Cardiac septum (tissue), 1 donor: ENCODE data around the gene HIP1. TPM values are rescaled to one million over a fixed set of nuclear protein-coding genes. Genes with fewer than 3 reads are reported as not detected.
"Not testable (repeated sequence)": the region's sequence is repeated elsewhere in the genome, so short reads cannot be mapped to it uniquely, and the experiment has no call there.

Source experiments
- DNase-seq: peaks from one replicate; pipeline ENCODE4 v3.0.0-alpha.2; 2020; ENCODE audit warnings: low spot score
- intact Hi-C: fragments of 100-400 bp; cut with DNase I; formaldehyde crosslinking; loops from one replicate; pipeline ENCODE4 v1.14.0; 2022
- total RNA-seq: library from RNA; stranded (reverse); fragmentation: NEBNext Ultra II Directional; extraction: Animal tissue kit (Norgen Biotek cat#: 25700); gene quantifications from one replicate; pipeline ENCODE4 v1.2.1, GENCODE V29; 2021
- donor health status: DM: no; HTN: no; CAD: no.

HIP1 gene
- total RNA-seq, 1 donor from 2014 or later: 24.7 TPM

- intact Hi-C loops: loop anchor here (10.0 kb wide), 1 partner anchor 94 kb away; no protein-coding TSS in a partner anchor
- DNase-seq: no peak
Observed at GRCh38 chr7:75629044-75629443, 109.7 kb downstream of the HIP1 start.

GRCh38 chr7:75628055-75628454 lies 110.7 kb downstream of the HIP1 start:
- no peak for DNase-seq
- intact Hi-C loops: loop anchor here (10.0 kb wide), 1 partner anchor 93 kb away; no protein-coding TSS in a partner anchor

- no peak for DNase-seq
- intact Hi-C loops: loop anchor here (10.0 kb wide), 1 partner anchor 92 kb away; no protein-coding TSS in a partner anchor
Observed at GRCh38 chr7:75626954-75627353, 111.8 kb downstream of the HIP1 start.

GRCh38 chr7:75625868-75626267 lies 112.9 kb downstream of the HIP1 start:
- intact Hi-C loops: loop anchor here (10.0 kb wide), 1 partner anchor 91 kb away; no protein-coding TSS in a partner anchor
- no peak for DNase-seq

- peak; percentile 90 for DNase-seq
- intact Hi-C loops: loop anchor here (10.0 kb wide), 1 partner anchor 89 kb away; no protein-coding TSS in a partner anchor
Observed at GRCh38 chr7:75624134-75624832, 114.5 kb downstream of the HIP1 start.

- intact Hi-C loops: loop anchor here (10.0 kb wide), 1 partner anchor 89 kb away; no protein-coding TSS in a partner anchor
- DNase-seq: no peak
Observed at GRCh38 chr7:75623390-75624133, 115.2 kb downstream of the HIP1 start.

GRCh38 chr7:75621124-75621523 lies 117.6 kb downstream of the HIP1 start:
- DNase-seq: no peak
- intact Hi-C loops: loop anchor here (10.0 kb wide), 1 partner anchor 86 kb away; no protein-coding TSS in a partner anchor

GRCh38 chr7:75619636-75620035 lies 119.1 kb downstream of the HIP1 start:
- no peak for DNase-seq
- intact Hi-C loops: loop anchor here (10.0 kb wide), 1 partner anchor 85 kb away; no protein-coding TSS in a partner anchor

GRCh38 chr7:75617634-75618234 lies 121.0 kb downstream of the HIP1 start:
- intact Hi-C loops: no loop called here
- DNase-seq: peak; percentile 93

- no peak for DNase-seq
- intact Hi-C loops: no loop called here
Observed at GRCh38 chr7:75616421-75617167, 122.1 kb downstream of the HIP1 start.

GRCh38 chr7:75614401-75614800 lies 124.3 kb downstream of the HIP1 start:
- intact Hi-C loops: loop anchor here (5.0 kb wide), 1 partner anchor 38 kb away; no protein-coding TSS in a partner anchor
- DNase-seq: no peak

- no peak for DNase-seq
- intact Hi-C loops: loop anchor here (5.0 kb wide), 1 partner anchor 39 kb away; no protein-coding TSS in a partner anchor
Observed at GRCh38 chr7:75613351-75613750, 125.4 kb downstream of the HIP1 start.

GRCh38 chr7:75611557-75612178 lies 127.1 kb downstream of the HIP1 start:
- intact Hi-C loops: loop anchor here (5.0 kb wide), 1 partner anchor 41 kb away; no protein-coding TSS in a partner anchor
- peak; percentile 92 for DNase-seq

GRCh38 chr7:75609416-75609815 lies 129.3 kb downstream of the HIP1 start:
- DNase-seq, intact Hi-C loops: not testable (repeated sequence)

- DNase-seq: no peak
- intact Hi-C loops: no loop called here
Observed at GRCh38 chr7:75608451-75609122, 130.2 kb downstream of the HIP1 start.

- DNase-seq: no peak
- intact Hi-C loops: no loop called here
Observed at GRCh38 chr7:75604408-75604807, 134.3 kb downstream of the HIP1 start.

- intact Hi-C loops, DNase-seq: not testable (repeated sequence)
Observed at GRCh38 chr7:75602831-75603230, 135.9 kb downstream of the HIP1 start.

- intact Hi-C loops: no loop called here
- DNase-seq: no peak
Observed at GRCh38 chr7:75601539-75601938, 137.2 kb downstream of the HIP1 start.
